ENCODE results near the gene ASIC1. TPM values are rescaled to one million over a fixed set of nuclear protein-coding genes. Genes with fewer than 3 reads are reported as not detected.

Gene ASIC1
- total RNA-seq, 1 experiment from 2014 or later = 9.5 TPM

DNA sequence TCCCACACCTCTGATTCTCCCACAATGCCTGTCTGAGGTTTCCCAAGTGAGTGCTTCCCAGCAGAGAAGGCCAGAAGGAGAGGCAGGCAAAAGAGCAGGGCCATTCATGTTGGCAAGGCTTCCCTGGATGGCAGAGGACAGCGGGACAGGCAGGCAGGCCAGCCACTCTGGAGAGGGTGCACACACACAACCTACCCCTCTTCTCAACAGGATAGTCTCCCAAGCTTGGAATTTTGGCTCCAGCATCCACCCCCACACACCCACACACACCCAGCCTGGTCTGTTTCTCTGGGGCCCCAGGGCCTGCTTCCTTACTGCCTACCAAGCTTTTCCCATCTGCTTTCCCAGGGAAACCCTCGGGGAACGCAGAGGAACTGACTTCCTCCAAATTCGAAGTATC lies 16.7 kb upstream of the ASIC1 start:
- no peak for DNase-seq (ENCODE audit: low read depth)

DNA sequence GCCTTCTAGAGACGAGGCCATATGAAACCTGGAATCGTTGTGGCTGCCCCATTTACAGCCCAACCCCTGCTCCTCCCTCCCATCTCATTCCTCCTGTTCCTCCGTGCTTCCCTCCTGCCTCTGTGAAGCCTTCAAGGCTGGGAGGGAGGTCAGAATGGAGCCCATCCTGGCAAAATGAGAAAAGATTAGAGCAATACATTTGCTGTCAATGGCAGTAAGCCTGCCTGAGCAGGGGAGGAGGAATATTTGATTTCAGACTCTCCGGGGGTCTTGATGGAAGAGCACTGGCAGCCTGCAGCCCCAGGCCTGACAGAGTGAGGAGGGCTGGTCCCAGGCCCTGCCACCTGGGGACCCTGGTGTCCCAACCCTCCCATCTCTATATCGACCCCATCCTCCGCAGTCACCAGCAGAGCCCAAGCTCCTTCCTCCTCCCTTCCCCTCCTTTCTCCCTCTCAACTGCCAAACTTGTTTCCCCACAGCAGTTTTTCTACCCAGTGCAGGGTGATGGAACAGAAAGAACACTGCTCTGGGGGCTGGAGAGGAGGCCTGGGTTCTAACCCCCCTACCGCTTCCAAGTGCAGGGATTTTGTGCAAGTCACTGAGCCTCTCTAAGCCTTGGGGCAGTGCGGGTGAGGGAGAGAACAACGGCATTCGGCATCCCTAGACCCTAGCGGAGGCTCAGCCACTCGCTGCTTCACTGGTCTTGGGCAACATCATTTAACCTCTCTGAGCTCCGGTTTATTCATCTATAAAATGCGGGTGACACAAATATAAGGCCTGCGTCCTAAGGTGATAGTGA lies 16.1 kb upstream of the ASIC1 start:
- no peak for DNase-seq (ENCODE audit: low read depth)

DNA sequence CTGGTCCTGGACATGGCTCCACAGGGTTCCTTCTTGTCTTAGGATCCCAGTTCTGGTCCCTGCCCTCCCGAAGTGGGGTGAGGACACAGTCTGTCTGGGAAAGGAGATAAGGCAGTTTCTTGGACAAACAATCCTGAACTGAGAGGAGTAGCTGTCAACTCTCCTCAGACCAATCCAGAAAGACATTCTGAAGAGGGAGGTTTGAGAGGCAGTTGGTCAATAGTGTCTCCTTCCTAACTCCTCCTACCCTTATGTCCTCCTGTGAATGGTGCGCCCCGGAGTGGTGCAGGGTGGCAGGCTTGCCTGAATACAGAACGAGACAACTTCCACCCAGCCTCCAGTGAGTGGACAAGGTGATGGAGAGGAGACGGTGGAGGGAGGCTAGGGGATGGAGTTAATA lies 15.4 kb upstream of the ASIC1 start:
- DNase-seq (ENCODE audit: low read depth) = no peak

DNA sequence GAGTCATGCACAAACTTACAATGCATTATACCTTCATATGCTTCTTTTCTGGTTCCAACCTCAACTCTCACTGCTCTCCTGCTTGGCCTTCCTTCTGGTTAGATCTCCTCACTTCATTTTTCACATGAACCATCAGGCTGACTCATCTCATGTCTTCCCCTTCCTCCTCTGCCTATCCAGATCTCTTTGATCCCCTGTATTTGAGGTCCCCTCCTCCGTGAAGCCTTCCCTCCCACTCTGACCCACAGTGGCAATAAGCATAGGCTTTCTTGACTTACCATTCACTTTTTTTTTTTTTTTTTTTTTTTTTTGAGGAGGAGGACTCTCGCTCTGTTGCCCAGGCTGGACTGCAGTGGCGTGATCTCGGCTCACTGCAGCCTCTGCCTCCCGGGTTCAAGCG lies 14.7 kb upstream of the ASIC1 start:
- DNase-seq (ENCODE audit: low read depth) = peak; percentile 20

DNA sequence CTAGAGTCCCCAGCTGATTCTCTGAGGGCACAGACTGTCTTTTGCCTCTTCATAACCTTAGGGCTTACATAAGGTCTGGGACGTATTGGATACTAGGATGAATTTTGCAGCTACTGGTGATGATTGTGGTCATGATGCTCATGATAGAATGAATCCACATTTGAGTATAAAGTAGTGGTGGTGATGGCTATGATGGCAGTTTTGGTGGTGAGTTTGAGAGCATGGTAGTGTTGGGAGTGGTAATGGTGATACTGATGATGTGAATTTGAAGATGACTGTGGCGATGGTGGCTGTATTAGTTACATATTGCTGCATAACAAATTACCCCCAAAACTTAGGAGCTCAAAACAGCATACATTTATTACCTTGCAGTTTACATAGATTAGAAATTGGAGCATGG lies 14.1 kb upstream of the ASIC1 start:
- DNase-seq (ENCODE audit: low read depth) = no peak

DNA sequence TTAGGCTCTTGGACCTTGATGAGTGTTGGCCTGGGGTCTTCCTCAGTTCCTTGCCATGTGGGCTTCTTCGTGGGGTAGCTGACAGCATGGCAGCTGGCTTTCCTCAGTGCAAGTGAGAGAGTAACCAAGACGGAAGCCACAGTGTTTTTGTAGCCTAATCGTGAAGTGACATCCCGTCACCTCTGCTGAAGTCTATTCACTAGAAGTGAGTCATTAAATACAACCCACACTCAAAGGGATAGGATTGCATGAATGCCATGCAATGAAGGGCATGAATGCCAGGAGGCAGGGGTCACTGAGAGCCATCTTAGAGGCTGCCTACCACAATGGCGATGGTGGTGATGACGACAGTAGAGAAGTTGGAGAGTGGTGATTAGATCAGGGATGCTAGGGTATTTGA lies 13.5 kb upstream of the ASIC1 start:
- DNase-seq (ENCODE audit: low read depth) = peak; percentile 27

DNA sequence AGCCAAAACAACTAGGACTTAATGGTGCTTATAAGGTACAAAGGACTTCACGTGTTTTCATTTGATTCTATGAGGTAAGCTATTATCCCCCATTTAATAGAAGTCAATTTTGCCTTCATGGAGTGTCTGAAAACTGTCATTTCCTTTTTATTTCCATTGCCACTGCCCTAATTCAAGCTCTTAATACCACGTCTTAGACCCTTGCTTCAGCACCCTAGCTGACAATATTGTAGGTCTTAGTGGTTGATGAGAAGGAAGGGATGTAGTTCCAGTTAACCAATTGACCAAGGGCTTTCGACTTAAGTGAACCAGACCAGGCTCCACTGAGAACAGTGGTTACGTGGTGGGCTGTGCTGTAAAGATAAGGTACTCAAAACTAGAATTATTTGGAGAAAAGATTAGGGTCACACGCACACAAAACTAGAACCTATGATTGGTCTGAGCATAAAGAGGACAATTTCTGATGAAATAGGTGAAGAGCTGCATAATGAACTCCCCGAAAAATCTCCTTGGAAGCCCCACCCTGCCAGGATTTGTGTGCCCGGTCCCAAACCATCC lies 9.6 kb upstream of the ASIC1 start:
- no peak for DNase-seq (ENCODE audit: low read depth)

DNA sequence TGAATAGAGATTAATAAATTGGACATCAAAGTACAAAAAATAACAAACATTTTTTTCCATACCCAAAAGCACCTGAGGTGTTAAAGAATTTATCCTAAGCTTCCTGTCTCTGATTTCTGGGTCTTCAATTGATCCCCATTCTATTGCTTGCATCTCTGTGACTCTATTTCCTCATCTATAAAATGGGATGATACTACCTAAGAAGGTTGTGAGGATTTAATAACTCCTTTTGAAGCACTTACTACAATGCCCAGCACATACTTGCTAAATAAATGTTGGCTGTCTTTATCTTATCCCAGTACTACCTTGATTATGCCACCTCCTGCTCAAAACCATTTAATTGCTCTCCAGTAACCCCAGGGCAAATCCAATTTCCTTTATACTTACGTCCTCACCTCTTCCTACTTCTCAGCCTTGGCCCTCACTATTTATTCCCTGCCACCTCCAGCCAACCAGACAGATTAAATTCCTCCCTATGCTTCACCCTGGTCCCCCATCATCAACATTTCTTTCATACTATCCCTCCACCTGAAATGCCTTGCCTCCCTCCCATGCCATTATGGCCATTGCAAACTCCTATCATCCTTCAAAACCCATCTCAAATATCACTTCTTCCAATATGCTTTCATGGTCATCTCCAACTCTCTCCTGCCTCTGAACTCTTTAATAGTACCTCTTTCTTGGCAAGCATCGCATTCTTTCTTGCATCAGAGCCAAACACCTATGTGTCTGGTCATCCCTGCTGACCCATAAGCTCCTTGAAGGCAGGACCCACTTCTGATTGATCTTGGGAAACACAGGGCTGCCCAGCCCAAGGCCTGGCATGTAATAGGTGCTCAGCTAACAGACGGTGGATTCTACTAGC lies 7.9 kb upstream of the ASIC1 start:
- DNase-seq (ENCODE audit: low read depth) = no peak

DNA sequence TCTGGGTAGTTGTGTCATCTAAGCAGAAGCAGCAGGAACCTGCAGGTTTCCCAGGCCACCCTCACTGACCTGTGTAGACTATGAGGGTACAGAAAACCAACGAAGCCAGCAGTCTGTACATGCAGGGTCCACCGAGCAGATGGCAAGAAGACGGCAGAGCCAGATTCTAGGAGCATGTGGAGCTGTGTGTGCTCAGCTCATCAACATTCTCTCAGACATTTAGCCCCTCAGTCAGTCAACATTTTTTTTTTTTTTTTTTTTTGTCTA lies 7.3 kb upstream of the ASIC1 start:
- no peak for DNase-seq (ENCODE audit: low read depth)

DNA sequence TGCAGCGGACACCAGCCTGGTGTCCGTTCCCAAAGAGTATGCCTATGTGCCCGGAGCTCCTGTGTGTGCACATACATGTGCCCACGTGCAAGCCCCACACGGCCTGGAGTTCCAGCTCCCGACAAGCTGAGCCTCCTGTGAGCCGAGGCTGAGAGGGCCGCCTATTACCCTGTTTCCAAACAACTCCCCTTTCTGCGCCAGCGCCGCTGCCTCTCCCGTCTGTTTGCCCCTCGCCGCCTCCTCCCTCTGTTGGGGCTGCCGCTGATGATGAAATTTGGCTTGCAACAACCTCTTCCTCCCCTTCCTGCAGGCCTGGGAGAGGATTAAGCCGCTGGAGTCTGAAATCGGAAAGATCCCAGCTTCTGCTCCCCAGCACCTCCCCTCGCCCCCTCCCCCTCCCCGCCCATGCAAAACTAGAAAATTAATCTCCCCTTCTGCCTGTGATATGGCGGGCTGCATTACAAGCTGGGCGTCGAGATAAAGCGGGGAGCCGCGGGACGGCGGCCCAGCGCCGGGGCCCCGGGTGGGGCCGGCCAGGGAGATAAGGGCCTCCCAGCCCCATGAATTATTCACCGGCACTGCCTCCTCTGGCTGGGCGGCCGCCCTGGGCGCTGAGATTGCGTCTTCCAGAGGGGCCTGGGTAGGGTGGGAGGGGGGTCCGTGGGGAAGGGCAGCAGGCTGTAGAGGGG lies 6.8 kb upstream of the ASIC1 start:
- DNase-seq (ENCODE audit: low read depth) = no peak

DNA sequence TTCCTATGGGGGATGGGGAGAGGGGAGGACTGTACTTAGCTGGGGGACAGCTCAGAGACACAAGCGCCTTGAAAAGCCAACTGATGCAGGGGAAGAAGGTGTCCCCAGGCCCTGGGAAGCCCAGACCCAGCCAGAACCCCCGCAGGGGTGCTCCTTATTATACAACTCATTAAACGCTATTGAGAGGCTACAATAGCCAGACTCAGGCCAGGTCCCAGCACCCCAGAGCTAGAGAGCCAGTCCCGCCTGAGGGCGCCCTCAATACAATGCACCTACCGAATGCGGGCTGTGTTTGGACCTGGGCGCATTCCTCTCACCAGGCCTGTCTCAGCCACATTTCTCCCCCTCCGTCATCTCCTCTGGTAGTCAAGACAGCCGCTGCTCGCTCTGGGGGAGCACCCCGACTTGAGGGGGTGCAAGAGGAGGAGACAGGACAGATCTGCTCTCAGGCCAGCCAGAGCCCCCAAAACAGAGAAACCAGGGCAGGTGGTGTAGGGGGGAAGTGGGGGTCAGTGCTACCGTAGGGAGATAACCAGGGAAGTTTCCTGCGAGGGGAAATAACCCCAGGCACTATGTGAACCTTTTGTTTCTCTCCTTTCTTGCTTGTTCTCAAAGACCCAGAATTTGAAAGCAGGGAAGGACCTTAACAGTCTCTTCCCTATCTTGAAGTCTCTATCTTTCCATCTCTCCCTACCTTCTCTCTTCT lies 6.1 kb upstream of the ASIC1 start:
- DNase-seq (ENCODE audit: low read depth) = no peak

DNA sequence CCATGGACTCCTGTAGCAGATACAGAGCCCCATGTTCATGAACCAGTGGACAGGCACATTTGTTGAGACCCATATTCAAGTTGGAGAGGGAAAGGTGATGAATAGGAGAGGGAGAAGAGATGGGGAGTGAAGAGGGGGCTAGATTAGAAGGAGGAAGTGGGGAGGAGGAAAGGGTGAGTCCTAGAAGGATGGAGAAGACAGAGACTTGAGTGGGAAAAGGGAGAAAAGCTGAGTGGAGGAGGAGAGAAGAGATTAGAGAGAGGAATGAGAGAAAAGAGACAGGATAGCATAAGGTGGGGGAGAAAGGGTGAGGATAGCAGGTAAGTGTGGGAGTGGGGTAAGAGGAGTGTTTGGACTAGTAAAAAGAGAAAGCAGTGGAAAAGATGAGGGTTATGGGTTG lies 4.9 kb upstream of the ASIC1 start:
- DNase-seq (ENCODE audit: low read depth) = no peak

DNA sequence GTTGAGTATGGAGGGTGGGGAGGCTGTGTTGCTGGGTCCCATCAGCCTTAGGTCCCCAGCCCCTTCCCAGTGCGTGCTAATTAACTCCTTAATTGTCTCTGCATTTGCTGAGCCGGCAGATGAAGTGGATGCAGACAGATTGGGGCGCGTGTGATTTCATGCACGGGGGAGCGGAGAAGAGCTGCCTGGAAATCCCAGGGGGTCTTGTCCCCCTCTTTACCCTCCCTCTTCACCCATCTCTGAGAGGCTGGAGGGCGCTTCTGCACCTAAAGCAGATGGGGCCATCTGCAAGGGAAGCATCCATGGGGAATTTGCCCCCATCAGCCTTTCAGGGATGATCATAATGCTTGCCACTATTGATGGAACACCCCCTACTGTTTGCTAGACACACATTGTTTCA lies 4.4 kb upstream of the ASIC1 start:
- DNase-seq (ENCODE audit: low read depth) = no peak

DNA sequence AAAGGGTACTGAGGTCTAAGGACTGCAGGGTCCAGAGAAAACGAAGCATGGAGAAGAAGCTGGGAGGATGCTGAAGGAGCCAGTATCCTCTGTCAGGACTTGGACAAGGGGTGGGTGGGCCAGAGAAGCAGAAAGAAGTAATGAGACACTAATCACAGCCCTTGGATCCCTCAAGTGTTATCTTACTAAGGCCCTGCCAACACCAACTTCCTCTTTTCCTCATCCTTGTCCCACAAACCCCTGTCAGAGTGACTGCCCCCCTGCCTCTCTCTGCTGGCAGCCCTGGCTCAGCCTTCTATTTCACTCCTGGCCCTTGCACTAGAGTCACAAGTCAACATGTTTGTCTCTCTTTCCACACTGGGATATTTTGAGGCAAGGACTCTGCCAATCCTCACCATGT lies 3.8 kb upstream of the ASIC1 start:
- DNase-seq (ENCODE audit: low read depth) = no peak

DNA sequence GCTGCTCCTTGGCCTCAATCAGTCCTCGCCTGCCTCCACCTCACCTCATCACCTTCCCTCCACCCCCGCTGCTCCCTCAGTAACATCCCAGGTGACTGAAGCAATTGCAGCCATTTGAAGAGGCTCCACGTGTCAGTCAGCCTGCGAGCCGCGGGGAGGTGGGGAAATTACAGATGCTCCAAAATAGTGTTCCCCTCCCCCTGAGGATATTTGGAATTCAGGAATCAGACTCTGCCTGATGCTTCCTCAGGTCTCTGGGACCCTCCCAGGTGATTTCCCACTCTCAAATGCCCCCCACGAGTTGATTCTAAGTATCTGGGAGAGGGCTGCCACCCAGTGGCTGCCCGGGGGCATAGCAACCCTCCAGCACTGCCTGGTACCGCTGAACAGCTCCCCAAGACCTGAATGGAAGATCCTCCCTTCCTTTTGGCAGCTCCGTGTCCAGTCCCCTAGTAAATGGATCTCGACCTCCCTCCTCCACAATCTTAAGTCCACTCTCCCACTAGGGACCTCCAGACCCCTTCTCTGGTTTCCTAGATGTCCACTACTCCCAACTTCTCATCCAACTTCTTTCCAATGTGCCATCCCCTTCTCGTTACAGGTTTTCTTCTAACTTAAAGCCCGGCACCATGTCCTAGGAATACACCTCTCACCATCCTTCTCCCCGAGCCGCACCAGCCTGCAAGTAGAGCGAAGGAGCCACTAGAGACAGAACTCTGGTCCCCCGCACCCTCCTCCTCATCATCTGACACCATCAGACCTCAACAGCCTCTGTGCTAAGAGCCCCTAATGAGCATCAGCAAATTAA lies 1.4 kb upstream of the ASIC1 start:
- peak; percentile 59 for DNase-seq (ENCODE audit: low read depth)

DNA sequence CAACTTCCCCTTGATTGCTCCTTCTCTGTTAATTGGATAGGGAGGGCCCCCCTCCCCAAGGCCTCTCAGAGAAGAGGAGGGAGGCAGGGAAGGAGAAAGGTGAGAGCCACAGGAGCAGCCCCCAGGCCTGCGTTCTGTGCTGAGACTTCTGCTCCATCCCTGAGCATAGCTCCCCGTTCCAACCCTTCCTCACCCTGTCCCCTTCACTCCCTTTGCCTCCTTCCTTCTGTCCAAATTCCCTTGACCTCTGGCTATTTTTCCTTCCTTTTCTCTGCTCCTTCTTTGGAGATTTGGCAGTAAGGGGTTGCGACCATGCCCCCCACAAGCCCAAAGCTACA lies 788 bp upstream of the ASIC1 start:
- no peak for DNase-seq (ENCODE audit: low read depth)

DNA sequence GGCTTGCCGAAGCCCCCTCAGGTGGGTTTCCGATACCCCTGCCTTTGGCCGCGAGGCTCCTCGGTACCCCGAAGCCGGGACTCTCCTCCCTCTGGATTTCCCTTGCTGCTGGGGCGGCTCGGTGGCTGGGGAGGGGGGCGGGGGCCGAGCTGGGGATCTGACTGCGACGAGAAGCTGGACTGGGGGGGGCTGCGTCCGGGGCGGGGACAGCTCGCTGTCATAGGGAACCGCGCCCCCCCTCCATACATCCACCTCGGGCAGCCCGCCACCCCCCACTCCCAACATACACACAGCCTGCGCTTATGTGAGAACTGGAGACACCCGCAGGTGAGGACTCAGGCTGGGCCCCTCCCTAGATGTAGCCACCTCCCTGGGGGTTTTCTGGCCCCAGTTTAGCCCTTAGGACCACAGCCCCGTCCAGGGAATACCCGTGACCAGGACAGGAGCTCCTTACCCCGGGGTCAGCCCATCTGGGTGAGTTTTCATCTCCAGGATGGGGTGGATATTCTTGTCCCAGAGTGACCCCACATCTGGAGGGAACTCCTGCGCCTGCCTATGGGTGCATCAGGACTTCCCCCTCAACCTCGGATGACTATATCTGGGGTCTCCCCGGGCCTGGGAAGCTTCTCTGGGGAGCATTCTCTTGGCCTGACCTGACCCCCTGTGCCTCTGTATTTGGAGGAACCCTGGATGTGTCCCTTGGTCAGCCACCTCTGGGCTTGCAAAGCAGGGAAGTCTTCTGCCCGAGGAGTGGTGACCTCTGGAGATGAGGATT lies 687 bp downstream of the ASIC1 start:
- DNase-seq (ENCODE audit: low read depth) = no peak

DNA sequence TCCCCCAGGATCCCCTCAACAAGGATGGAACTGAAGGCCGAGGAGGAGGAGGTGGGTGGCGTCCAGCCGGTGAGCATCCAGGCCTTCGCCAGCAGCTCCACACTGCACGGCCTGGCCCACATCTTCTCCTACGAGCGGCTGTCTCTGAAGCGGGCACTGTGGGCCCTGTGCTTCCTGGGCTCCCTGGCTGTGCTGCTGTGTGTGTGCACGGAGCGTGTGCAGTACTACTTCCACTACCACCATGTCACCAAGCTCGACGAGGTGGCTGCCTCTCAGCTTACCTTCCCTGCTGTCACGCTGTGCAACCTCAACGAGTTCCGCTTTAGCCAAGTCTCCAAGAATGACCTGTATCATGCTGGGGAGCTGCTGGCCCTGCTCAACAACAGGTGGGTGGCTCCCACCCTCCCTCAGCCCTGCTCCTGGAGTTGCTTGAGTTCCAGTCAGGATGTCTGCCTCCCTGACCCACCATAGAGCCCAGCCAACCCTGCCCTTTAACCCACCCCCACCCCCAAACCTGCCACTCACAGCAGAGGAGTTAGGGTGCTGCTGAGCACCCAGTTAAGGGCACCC lies 1.4 kb downstream of the ASIC1 start:
- DNase-seq (ENCODE audit: low read depth) = no peak

DNA sequence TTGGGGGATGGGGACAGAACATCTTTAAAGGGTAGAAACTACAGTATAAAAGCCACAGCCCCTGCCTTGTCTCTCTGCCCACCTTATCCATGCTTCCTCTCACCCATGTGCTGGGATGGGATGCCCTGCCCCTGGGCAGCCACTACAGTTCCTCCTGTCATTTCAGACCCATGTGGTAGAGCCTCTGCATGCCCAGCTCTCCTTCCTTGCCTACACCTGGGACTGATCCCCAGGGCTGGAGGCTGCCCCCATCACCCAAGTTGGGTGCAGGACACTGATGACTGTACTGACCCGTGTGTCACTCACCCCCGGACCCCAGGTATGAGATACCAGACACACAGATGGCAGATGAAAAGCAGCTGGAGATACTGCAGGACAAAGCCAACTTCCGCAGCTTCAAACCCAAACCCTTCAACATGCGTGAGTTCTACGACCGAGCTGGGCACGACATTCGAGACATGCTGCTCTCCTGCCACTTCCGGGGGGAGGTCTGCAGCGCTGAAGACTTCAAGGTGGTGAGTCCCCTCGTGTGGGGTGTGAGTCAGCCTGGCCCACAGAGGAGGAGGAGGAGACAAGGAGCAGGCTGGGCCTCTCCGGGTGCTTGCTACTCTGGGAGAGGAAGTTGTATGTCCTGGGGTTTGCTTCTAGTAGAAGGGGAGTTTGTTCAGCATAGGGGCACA lies 2.2 kb downstream of the ASIC1 start:
- DNase-seq (ENCODE audit: low read depth) = peak; percentile 79
